GM23338 (cell line): Measurements from ENCODE around the gene KAT6B. TPM values are rescaled to one million over a fixed set of nuclear protein-coding genes. Genes with fewer than 3 reads are reported as not detected.

Experiments used
- ATAC-seq: fragments of 200-7000 bp; cut with Tn5 transposase; 3 replicates; pipeline ENCODE4 v1.9.1; 2020
- DNase-seq: peaks from one replicate; pipeline ENCODE4 v3.0.0-alpha.2; 2015; ENCODE audit warnings: low spot score
- H2AFZ ChIP-seq: fragments of 200-600 bp; sonication (generic); 2 replicates; pipeline ENCODE4 v1.8.0; 2016; ENCODE audit warnings: antibody characterized with exemption, mild to moderate bottlenecking, moderate library complexity
- H3F3A ChIP-seq: fragments of 200-600 bp; sonication (generic); replicated peaks from 2 replicates; pipeline ENCODE4 v1.8.0; 2017; ENCODE audit warnings: antibody characterized with exemption, mixed run types, low read depth
- H3K27ac ChIP-seq: fragments of 200-600 bp; sonication (generic); 2 replicates; pipeline ENCODE4 v1.6.1; 2016; ENCODE audit warnings: low read depth
- H3K27me3 ChIP-seq: fragments of 200-600 bp; sonication (generic); 2 replicates; pipeline ENCODE4 v1.8.0; 2016; ENCODE audit warnings: mild to moderate bottlenecking, mixed run types, moderate library complexity; ENCODE audit not compliant: insufficient read depth
- H3K36me3 ChIP-seq: fragments of 200-600 bp; sonication (generic); 2 replicates; pipeline ENCODE4 v1.8.0; 2016; ENCODE audit warnings: mild to moderate bottlenecking; ENCODE audit not compliant: insufficient read depth
- H3K4me1 ChIP-seq: fragments of 200-600 bp; sonication (generic); 2 replicates; pipeline ENCODE4 v1.8.0; 2016; ENCODE audit warnings: mild to moderate bottlenecking, moderate library complexity; ENCODE audit not compliant: insufficient read depth
- H3K4me2 ChIP-seq: fragments of 200-600 bp; sonication (generic); 2 replicates; pipeline ENCODE4 v1.7.1; 2017; ENCODE audit warnings: mixed run types
- H3K4me3 ChIP-seq: fragments of 200-600 bp; sonication (generic); 2 replicates; pipeline ENCODE4 v1.6.1; 2016; ENCODE audit warnings: mixed run types
- H3K79me2 ChIP-seq: fragments of 200-600 bp; sonication (generic); replicated peaks from 2 replicates; pipeline ENCODE4 v1.8.0; 2017; ENCODE audit warnings: mild to moderate bottlenecking; ENCODE audit not compliant: insufficient read depth
- H3K9me2 ChIP-seq: fragments of 200-600 bp; sonication (generic); 2 replicates; pipeline ENCODE4 v1.8.0; 2017; ENCODE audit not compliant: insufficient read depth
- H4K20me1 ChIP-seq: fragments of 200-600 bp; sonication (generic); replicated peaks from 2 replicates; pipeline ENCODE4 v1.8.0; 2017; ENCODE audit warnings: mild to moderate bottlenecking; ENCODE audit not compliant: insufficient read depth
- H3K27ac Mint-ChIP-seq: 2 replicates; pipeline ENCODE4 v1.8.0; 2020; ENCODE audit warnings: inconsistent platforms, mild to moderate bottlenecking, moderate library complexity, mixed read lengths
- H3K27me3 Mint-ChIP-seq: 3 replicates; pipeline ENCODE4 v1.8.0; 2022; ENCODE audit warnings: low read depth, mild to moderate bottlenecking, moderate library complexity, mixed read lengths, inconsistent platforms; ENCODE audit not compliant: insufficient read depth, poor library complexity
- H3K36me3 Mint-ChIP-seq: 3 replicates; pipeline ENCODE4 v1.8.0; 2021; ENCODE audit warnings: low read depth, mild to moderate bottlenecking, inconsistent platforms, moderate library complexity, mixed read lengths
- H3K4me1 Mint-ChIP-seq: 3 replicates; pipeline ENCODE4 v1.8.0; 2020; ENCODE audit warnings: mild to moderate bottlenecking, inconsistent platforms, mixed read lengths
- H3K4me3 Mint-ChIP-seq: 3 replicates; pipeline ENCODE4 v1.8.0; 2021; ENCODE audit warnings: moderate library complexity, mild to moderate bottlenecking, inconsistent platforms, mixed read lengths
- H3K9me3 Mint-ChIP-seq: 3 replicates; pipeline ENCODE4 v1.8.0; 2020; ENCODE audit warnings: moderate library complexity, mild to moderate bottlenecking, inconsistent platforms, mixed read lengths
- CREB1 ChIP-seq: fragments of 250-450 bp; sonication (Bioruptor Pico); IDR thresholded peaks from 2 replicates; pipeline ENCODE4 v1.5.0; 2020; ENCODE audit warnings: low read depth, mild to moderate bottlenecking, moderate library complexity
- EZH2 ChIP-seq: fragments of 200-600 bp; sonication (generic); IDR thresholded peaks from one replicate; pipeline ENCODE4 v1.8.0; 2017; ENCODE audit warnings: antibody characterized with exemption, mild to moderate bottlenecking, low read depth; ENCODE audit not compliant: unreplicated experiment
- EZH2phosphoT487 ChIP-seq: fragments of 200-600 bp; sonication (generic); IDR thresholded peaks from one replicate; pipeline ENCODE4 v1.8.1; 2018; ENCODE audit warnings: antibody characterized with exemption; ENCODE audit not compliant: unreplicated experiment
- JUNB ChIP-seq: IDR thresholded peaks from one replicate; pipeline ENCODE4 v1.6.1; 2016; ENCODE audit warnings: antibody characterized with exemption; ENCODE audit not compliant: unreplicated experiment
- NANOG ChIP-seq: IDR thresholded peaks from 2 replicates; pipeline ENCODE4 v1.6.1; 2016; ENCODE audit warnings: antibody characterized with exemption, borderline replicate concordance
- POLR2AphosphoS5 ChIP-seq: IDR thresholded peaks from 2 replicates; pipeline ENCODE4 v1.6.1; 2016; ENCODE audit warnings: antibody characterized with exemption, low read depth
- STAT1 ChIP-seq: IDR thresholded peaks from one replicate; pipeline ENCODE4 v1.6.1; 2016; ENCODE audit warnings: antibody characterized with exemption; ENCODE audit not compliant: unreplicated experiment
- ZNF114 ChIP-seq: fragments of 250-450 bp; sonication (Bioruptor Pico); IDR thresholded peaks from 2 replicates; pipeline ENCODE4 v1.5.0; 2020; ENCODE audit warnings: mild to moderate bottlenecking, moderate library complexity
- ZNF331 ChIP-seq: fragments of 250-450 bp; sonication (Bioruptor Pico); IDR thresholded peaks from 2 replicates; pipeline ENCODE4 v1.5.0; 2020; ENCODE audit warnings: low read depth, mild to moderate bottlenecking, moderate library complexity
- polyA plus RNA-seq: library from polyadenylated mRNA; unstranded; fragments of >200 nt; fragmentation: Nextera tagmentation; extraction: Ambion mirVana; gene quantifications from 2 replicates; pipeline ENCODE4 v1.2.1, GENCODE V29; 2016
- total RNA-seq: library from RNA; depleted of rRNA; stranded (reverse); fragments of >200 nt; shearing (Covaris generic); gene quantifications from 2 replicates; pipeline ENCODE4 v1.2.3, GENCODE V29; 2014
- TF ChIP-seq, protein P1 (sequence below): fragments of 250-450 bp; sonication (Bioruptor Pico); IDR thresholded peaks from 2 replicates; pipeline ENCODE4 v1.5.0; 2020; ENCODE audit warnings: mild to moderate bottlenecking, moderate library complexity
- TF ChIP-seq, protein P2 (sequence below), 2 experiments: fragments of 200-600 bp in 1 of 2; sonication (generic) in 1 of 2; conservative IDR thresholded peaks; 2 replicates each; pipeline versions ENCODE4 v1.5.1 to v1.6.1; 2016 to 2017; ENCODE audit warnings: antibody characterized with exemption in 2 of 2, low read depth in 2 of 2, mild to moderate bottlenecking in 2 of 2, moderate library complexity in 1 of 2
- TF ChIP-seq, protein P3 (sequence below): IDR thresholded peaks from one replicate; pipeline ENCODE4 v1.6.1; 2018; ENCODE audit warnings: antibody characterized with exemption; ENCODE audit not compliant: unreplicated experiment
- TF ChIP-seq, protein P4 (sequence below): IDR thresholded peaks from 2 replicates; pipeline ENCODE4 v1.6.1; 2016; ENCODE audit warnings: antibody characterized with exemption

KAT6B gene
- total and polyA plus RNA-seq, 2 experiments from 2014 or later = 21.3 to 31.4 TPM

DNA sequence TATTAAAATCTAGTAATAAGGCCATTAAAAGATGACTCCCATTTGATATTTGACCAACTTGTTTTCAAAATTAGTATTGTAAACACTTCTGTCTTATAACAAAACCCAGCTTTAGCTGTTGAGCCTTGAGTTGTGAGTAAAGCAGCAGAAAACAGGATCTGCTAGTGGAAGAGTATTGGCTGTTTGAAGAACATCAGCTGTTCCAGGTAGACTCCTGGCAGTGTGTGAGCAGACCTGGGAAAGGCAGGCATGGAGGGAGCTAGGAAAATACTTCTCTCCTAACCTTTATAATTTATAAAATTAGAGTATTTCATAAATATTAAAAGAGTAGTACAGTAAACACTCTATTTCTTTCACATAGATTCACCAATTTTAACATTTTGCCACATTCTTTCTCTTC, 29.0 kb downstream of the KAT6B start:
- Histone ChIP-seq H3K4me1 (peaks cover 21% of the 10 kb centered on the region), H3K9me2 (no peaks in the 10 kb centered on the region; the same call in 1 of the 2 replicates), H3K36me3 (no peaks in the 10 kb centered on the region), H3K4me3 (no peak overlapping the region), H2AFZ (no peak overlapping the region), H3K4me2 (no peak overlapping the region), H3F3A (no peaks in the 10 kb centered on the region), H3K79me2 (peaks cover 98% of the 10 kb centered on the region), H4K20me1 (peaks cover 7% of the 10 kb centered on the region), H3K27me3 (no peaks in the 10 kb centered on the region), H3K27ac (no peak overlapping the region; the same call in 1 of the 2 replicates)
- peak overlapping the region; percentile 77 for H3K27ac Mint-ChIP-seq
- no peak for ATAC-seq
- peaks cover 25% of the 10 kb centered on the region for H3K4me1 Mint-ChIP-seq
- peaks cover 4% of the 10 kb centered on the region for H3K27me3 Mint-ChIP-seq
- peaks cover 5% of the 10 kb centered on the region; the same call in 1 of the 3 replicates for H3K9me3 Mint-ChIP-seq
- TF ChIP-seq, protein P1, sequence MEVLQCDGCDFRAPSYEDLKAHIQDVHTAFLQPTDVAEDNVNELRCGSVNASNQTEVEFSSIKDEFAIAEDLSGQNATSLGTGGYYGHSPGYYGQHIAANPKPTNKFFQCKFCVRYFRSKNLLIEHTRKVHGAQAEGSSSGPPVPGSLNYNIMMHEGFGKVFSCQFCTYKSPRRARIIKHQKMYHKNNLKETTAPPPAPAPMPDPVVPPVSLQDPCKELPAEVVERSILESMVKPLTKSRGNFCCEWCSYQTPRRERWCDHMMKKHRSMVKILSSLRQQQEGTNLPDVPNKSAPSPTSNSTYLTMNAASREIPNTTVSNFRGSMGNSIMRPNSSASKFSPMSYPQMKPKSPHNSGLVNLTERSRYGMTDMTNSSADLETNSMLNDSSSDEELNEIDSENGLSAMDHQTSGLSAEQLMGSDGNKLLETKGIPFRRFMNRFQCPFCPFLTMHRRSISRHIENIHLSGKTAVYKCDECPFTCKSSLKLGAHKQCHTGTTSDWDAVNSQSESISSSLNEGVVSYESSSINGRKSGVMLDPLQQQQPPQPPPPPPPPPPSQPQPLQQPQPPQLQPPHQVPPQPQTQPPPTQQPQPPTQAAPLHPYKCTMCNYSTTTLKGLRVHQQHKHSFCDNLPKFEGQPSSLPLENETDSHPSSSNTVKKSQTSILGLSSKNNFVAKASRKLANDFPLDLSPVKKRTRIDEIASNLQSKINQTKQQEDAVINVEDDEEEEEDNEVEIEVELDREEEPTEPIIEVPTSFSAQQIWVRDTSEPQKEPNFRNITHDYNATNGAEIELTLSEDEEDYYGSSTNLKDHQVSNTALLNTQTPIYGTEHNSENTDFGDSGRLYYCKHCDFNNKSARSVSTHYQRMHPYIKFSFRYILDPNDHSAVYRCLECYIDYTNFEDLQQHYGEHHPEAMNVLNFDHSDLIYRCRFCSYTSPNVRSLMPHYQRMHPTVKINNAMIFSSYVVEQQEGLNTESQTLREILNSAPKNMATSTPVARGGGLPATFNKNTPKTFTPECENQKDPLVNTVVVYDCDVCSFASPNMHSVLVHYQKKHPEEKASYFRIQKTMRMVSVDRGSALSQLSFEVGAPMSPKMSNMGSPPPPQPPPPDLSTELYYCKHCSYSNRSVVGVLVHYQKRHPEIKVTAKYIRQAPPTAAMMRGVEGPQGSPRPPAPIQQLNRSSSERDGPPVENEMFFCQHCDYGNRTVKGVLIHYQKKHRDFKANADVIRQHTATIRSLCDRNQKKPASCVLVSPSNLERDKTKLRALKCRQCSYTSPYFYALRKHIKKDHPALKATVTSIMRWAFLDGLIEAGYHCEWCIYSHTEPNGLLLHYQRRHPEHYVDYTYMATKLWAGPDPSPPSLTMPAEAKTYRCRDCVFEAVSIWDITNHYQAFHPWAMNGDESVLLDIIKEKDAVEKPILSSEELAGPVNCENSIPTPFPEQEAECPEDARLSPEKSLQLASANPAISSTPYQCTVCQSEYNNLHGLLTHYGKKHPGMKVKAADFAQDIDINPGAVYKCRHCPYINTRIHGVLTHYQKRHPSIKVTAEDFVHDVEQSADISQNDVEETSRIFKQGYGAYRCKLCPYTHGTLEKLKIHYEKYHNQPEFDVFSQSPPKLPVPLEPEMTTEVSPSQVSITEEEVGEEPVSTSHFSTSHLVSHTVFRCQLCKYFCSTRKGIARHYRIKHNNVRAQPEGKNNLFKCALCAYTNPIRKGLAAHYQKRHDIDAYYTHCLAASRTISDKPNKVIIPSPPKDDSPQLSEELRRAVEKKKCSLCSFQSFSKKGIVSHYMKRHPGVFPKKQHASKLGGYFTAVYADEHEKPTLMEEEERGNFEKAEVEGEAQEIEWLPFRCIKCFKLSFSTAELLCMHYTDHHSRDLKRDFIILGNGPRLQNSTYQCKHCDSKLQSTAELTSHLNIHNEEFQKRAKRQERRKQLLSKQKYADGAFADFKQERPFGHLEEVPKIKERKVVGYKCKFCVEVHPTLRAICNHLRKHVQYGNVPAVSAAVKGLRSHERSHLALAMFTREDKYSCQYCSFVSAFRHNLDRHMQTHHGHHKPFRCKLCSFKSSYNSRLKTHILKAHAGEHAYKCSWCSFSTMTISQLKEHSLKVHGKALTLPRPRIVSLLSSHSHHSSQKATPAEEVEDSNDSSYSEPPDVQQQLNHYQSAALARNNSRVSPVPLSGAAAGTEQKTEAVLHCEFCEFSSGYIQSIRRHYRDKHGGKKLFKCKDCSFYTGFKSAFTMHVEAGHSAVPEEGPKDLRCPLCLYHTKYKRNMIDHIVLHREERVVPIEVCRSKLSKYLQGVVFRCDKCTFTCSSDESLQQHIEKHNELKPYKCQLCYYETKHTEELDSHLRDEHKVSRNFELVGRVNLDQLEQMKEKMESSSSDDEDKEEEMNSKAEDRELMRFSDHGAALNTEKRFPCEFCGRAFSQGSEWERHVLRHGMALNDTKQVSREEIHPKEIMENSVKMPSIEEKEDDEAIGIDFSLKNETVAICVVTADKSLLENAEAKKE (CRISPR knock-in tag) = no peak
- TF ChIP-seq, protein P2, sequence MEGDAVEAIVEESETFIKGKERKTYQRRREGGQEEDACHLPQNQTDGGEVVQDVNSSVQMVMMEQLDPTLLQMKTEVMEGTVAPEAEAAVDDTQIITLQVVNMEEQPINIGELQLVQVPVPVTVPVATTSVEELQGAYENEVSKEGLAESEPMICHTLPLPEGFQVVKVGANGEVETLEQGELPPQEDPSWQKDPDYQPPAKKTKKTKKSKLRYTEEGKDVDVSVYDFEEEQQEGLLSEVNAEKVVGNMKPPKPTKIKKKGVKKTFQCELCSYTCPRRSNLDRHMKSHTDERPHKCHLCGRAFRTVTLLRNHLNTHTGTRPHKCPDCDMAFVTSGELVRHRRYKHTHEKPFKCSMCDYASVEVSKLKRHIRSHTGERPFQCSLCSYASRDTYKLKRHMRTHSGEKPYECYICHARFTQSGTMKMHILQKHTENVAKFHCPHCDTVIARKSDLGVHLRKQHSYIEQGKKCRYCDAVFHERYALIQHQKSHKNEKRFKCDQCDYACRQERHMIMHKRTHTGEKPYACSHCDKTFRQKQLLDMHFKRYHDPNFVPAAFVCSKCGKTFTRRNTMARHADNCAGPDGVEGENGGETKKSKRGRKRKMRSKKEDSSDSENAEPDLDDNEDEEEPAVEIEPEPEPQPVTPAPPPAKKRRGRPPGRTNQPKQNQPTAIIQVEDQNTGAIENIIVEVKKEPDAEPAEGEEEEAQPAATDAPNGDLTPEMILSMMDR (conservative IDR thresholded peaks at IDR 0.05; ENCODE audit: low read depth in 2 of 2) = no peak
- TF ChIP-seq EZH2 = no peak
- no peak for TF ChIP-seq EZH2phosphoT487
- no peak for TF ChIP-seq CREB1 (CRISPR knock-in tag)
- TF ChIP-seq, protein P3, sequence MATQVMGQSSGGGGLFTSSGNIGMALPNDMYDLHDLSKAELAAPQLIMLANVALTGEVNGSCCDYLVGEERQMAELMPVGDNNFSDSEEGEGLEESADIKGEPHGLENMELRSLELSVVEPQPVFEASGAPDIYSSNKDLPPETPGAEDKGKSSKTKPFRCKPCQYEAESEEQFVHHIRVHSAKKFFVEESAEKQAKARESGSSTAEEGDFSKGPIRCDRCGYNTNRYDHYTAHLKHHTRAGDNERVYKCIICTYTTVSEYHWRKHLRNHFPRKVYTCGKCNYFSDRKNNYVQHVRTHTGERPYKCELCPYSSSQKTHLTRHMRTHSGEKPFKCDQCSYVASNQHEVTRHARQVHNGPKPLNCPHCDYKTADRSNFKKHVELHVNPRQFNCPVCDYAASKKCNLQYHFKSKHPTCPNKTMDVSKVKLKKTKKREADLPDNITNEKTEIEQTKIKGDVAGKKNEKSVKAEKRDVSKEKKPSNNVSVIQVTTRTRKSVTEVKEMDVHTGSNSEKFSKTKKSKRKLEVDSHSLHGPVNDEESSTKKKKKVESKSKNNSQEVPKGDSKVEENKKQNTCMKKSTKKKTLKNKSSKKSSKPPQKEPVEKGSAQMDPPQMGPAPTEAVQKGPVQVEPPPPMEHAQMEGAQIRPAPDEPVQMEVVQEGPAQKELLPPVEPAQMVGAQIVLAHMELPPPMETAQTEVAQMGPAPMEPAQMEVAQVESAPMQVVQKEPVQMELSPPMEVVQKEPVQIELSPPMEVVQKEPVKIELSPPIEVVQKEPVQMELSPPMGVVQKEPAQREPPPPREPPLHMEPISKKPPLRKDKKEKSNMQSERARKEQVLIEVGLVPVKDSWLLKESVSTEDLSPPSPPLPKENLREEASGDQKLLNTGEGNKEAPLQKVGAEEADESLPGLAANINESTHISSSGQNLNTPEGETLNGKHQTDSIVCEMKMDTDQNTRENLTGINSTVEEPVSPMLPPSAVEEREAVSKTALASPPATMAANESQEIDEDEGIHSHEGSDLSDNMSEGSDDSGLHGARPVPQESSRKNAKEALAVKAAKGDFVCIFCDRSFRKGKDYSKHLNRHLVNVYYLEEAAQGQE = no peak
- TF ChIP-seq JUNB = no peak
- no peak for TF ChIP-seq NANOG
- TF ChIP-seq, protein P4, sequence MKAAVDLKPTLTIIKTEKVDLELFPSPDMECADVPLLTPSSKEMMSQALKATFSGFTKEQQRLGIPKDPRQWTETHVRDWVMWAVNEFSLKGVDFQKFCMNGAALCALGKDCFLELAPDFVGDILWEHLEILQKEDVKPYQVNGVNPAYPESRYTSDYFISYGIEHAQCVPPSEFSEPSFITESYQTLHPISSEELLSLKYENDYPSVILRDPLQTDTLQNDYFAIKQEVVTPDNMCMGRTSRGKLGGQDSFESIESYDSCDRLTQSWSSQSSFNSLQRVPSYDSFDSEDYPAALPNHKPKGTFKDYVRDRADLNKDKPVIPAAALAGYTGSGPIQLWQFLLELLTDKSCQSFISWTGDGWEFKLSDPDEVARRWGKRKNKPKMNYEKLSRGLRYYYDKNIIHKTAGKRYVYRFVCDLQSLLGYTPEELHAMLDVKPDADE = no peak
- no peak for TF ChIP-seq ZNF331 (CRISPR knock-in tag)
- no peak for TF ChIP-seq ZNF114 (CRISPR knock-in tag)
- TF ChIP-seq STAT1 = no peak
- TF ChIP-seq POLR2AphosphoS5 = no peak
- DNase-seq = no peak
- H3K4me3 Mint-ChIP-seq = no peak overlapping the region
- peaks cover 14% of the 10 kb centered on the region; the same call in 2 of the 3 replicates for H3K36me3 Mint-ChIP-seq
